Panc1 (cell line): ENCODE results near the gene ATP11C. TPM values are rescaled to one million over a fixed set of nuclear protein-coding genes. Genes with fewer than 3 reads are reported as not detected.

Experiments used
- ATAC-seq: fragments of 200-7000 bp; cut with Tn5 transposase; 2 replicates; pipeline ENCODE4 v1.9.1; 2020; ENCODE audit warnings: mild to moderate bottlenecking, moderate library complexity
- BruUV-seq: library from RNA; stranded (reverse); fragments of 400-500 nt; replicated peaks from 2 replicates; lab custom pipeline; 2021; lab: Mats Ljungman, UMichigan
- CTCF ChIA-PET: fragments of 300-600 bp; sonication (Branson Sonifier 250); formaldehyde crosslinking; loops from one replicate; lab custom pipeline; 2022; ENCODE audit warnings: antibody characterized with exemption; lab: Charles Lee
- POLR2A ChIA-PET: fragments of 300-600 bp; sonication (Branson Sonifier 250); formaldehyde crosslinking; loops from one replicate; lab custom pipeline; 2022; ENCODE audit warnings: antibody characterized with exemption; lab: Charles Lee
- DNase-seq: peaks from one replicate; pipeline ENCODE4 v3.0.0-alpha.2; 2010; ENCODE audit warnings: low read depth, low spot score
- H3K27ac ChIP-seq: 2 replicates; pipeline ENCODE4 v1.5.1; 2011; ENCODE audit warnings: mild to moderate bottlenecking, low read length, inconsistent platforms
- H3K27me3 ChIP-seq: fragments of 200-500 bp; sonication (Bioruptor generic); 2 replicates; pipeline ENCODE4 v1.6.0; 2014; ENCODE audit warnings: low read length, inconsistent platforms; ENCODE audit not compliant: control insufficient read depth, insufficient read depth
- H3K36me3 ChIP-seq: fragments of 200-500 bp; sonication (Bioruptor generic); 2 replicates; pipeline ENCODE4 v1.5.1; 2014; ENCODE audit warnings: inconsistent platforms, mild to moderate bottlenecking, low read length, moderate library complexity; ENCODE audit not compliant: control insufficient read depth, insufficient read depth
- H3K4me1 ChIP-seq: 2 replicates; pipeline ENCODE4 v1.5.1; 2011; ENCODE audit warnings: inconsistent platforms, mild to moderate bottlenecking, low read length, moderate library complexity; ENCODE audit not compliant: control insufficient read depth, insufficient read depth
- H3K4me3 ChIP-seq, 2 experiments: 2 replicates each; pipeline ENCODE4 v1.5.1; 2011 to 2012; ENCODE audit warnings: low read depth in 2 of 2, low read length in 2 of 2, mild to moderate bottlenecking in 2 of 2, inconsistent platforms in 1 of 2, moderate library complexity in 1 of 2
- H3K9me3 ChIP-seq: fragments of 200-500 bp; sonication (Bioruptor generic); 2 replicates; pipeline ENCODE4 v1.5.1; 2014; ENCODE audit warnings: low read depth, mild to moderate bottlenecking, inconsistent platforms, low read length, moderate library complexity; ENCODE audit not compliant: control insufficient read depth, insufficient read depth
- CTCF ChIP-seq: fragments of 450-650 bp; IDR thresholded peaks from 2 replicates; pipeline ENCODE4 v1.5.1; 2017; ENCODE audit warnings: mild to moderate bottlenecking
- POLR2AphosphoS5 ChIP-seq: IDR thresholded peaks from 2 replicates; pipeline ENCODE4 v1.6.1; 2012; ENCODE audit warnings: mild to moderate bottlenecking, low read depth, low read length, moderate library complexity
- REST ChIP-seq, 2 experiments: IDR thresholded peaks; 2 replicates each; pipeline ENCODE4 v1.6.1; 2011 to 2012; ENCODE audit warnings: low read depth in 2 of 2, control low read depth in 1 of 2, low read length in 1 of 2, mild to moderate bottlenecking in 1 of 2, moderate library complexity in 1 of 2; ENCODE audit not compliant: insufficient read depth in 1 of 2
- SIN3A ChIP-seq: IDR thresholded peaks from 2 replicates; pipeline ENCODE4 v1.6.1; 2012; ENCODE audit warnings: low read depth, mild to moderate bottlenecking, low read length, moderate library complexity, borderline replicate concordance; ENCODE audit not compliant: insufficient read depth
- TCF7L2 ChIP-seq: IDR thresholded peaks from 2 replicates; pipeline ENCODE4 v1.6.1; 2011; ENCODE audit warnings: mild to moderate bottlenecking, low read depth, low read length, inconsistent platforms
- in situ Hi-C: cut with HindIII; loops from 2 replicates; pipeline ENCODE4 v1.10.0; 2016; ENCODE audit warnings: low sequenced_read_pairs, low pct_unique_long_range_greater_than_20kb
- intact Hi-C: fragments of 100-400 bp; cut with micrococcal nuclease; formaldehyde crosslinking; loops from one replicate; pipeline ENCODE4 v1.10.0; 2022; ENCODE audit not compliant: unreplicated experiment
- total RNA-seq: library from RNA; stranded (reverse); gene quantifications from one replicate; pipeline ENCODE4 v1.2.1, GENCODE V29; 2021; ENCODE audit not compliant: unreplicated experiment

Gene ATP11C
- total RNA-seq, 1 experiment from 2014 or later, result 61.3 TPM

- Histone ChIP-seq H3K36me3 (no peaks in the 10 kb centered on the region), H3K4me3 (no peak overlapping the region), H3K27me3 (no peaks in the 10 kb centered on the region), H3K4me1 (peaks cover 19% of the 10 kb centered on the region), H3K27ac (no peak overlapping the region), H3K9me3 (no peaks in the 10 kb centered on the region)
- TF ChIP-seq SIN3A, result no peak
- no peak for TF ChIP-seq POLR2AphosphoS5
- no peak for TF ChIP-seq REST (IDR thresholded peaks at IDR 0.05; ENCODE audit: insufficient read depth in 1 of 2, low read depth in 2 of 2, low read length in 1 of 2)
- no peak for TF ChIP-seq CTCF
- TF ChIP-seq TCF7L2, result no peak
- CTCF ChIA-PET, result no interaction called here
- intact Hi-C loops, result no loop called here
- DNase-seq (no peak), ATAC-seq (no peak)
- no TSS peak for BruUV-seq
- in situ Hi-C loops, result no loop called here
- POLR2A ChIA-PET, result no interaction called here
Observed at GRCh38 chrX:139834879-139835278, 98.0 kb downstream of the ATP11C start.

GRCh38 chrX:139832718-139833309 is 100.0 kb downstream of the ATP11C start:
- intact Hi-C loops, result no loop called here
- Histone ChIP-seq H3K36me3 (no peaks in the 10 kb centered on the region), H3K4me1 (peaks cover 24% of the 10 kb centered on the region), H3K9me3 (no peaks in the 10 kb centered on the region), H3K27me3 (no peaks in the 10 kb centered on the region), H3K27ac (no peak overlapping the region), H3K4me3 (no peak overlapping the region)
- ATAC-seq, result no peak
- ChIA-PET CTCF (no interaction called here), POLR2A (no interaction called here)
- TF ChIP-seq POLR2AphosphoS5 (no peak), CTCF (no peak), TCF7L2 (no peak), REST (IDR thresholded peaks at IDR 0.05; ENCODE audit: insufficient read depth in 1 of 2, low read depth in 2 of 2, low read length in 1 of 2) (no peak), SIN3A (no peak)
- DNase-seq, result no peak
- in situ Hi-C loops, result no loop called here
- BruUV-seq, result no TSS peak
